ENCODE results near the gene VGLL1. TPM values are rescaled to one million over a fixed set of nuclear protein-coding genes. Genes with fewer than 3 reads are reported as not detected.

VGLL1 gene
- total RNA-seq, 1 donor from 2014 or later: 0.24 TPM

GRCh38 chrX:136597356-136597755, 65.3 kb downstream of the VGLL1 start:
- Mint-ChIP-seq H3K36me3 (ENCODE audit: insufficient read depth) (no peaks in the 10 kb centered on the region), H3K9me3 (ENCODE audit: low read depth) (peaks cover 30% of the 10 kb centered on the region), H3K4me1 (ENCODE audit: low read depth) (no peaks in the 10 kb centered on the region), H3K4me3 (ENCODE audit: low read depth) (no peak overlapping the region), H3K27me3 (no peaks in the 10 kb centered on the region), H3K27ac (no peak overlapping the region)
- no peak for TF ChIP-seq CTCF (IDR thresholded peaks at IDR 0.05; ENCODE audit: unreplicated experiment)
- no peak for DNase-seq (ENCODE audit: low spot score, unreplicated experiment)

- peaks cover 30% of the 10 kb centered on the region for H3K9me3 Mint-ChIP-seq (ENCODE audit: low read depth)
- DNase-seq (ENCODE audit: low spot score, unreplicated experiment): no peak
- no peak overlapping the region for H3K4me3 Mint-ChIP-seq (ENCODE audit: low read depth)
- no peaks in the 10 kb centered on the region for H3K27me3 Mint-ChIP-seq
- no peak for TF ChIP-seq CTCF (IDR thresholded peaks at IDR 0.05; ENCODE audit: unreplicated experiment)
- no peak overlapping the region for H3K27ac Mint-ChIP-seq
- no peaks in the 10 kb centered on the region for H3K4me1 Mint-ChIP-seq (ENCODE audit: low read depth)
- H3K36me3 Mint-ChIP-seq (ENCODE audit: insufficient read depth): no peaks in the 10 kb centered on the region
Measured at GRCh38 chrX:136597954-136598353, 65.9 kb downstream of the VGLL1 start.

GRCh38 chrX:136598631-136599030, 66.6 kb downstream of the VGLL1 start:
- no peaks in the 10 kb centered on the region for H3K4me1 Mint-ChIP-seq (ENCODE audit: low read depth)
- no peak for TF ChIP-seq CTCF (IDR thresholded peaks at IDR 0.05; ENCODE audit: unreplicated experiment)
- no peaks in the 10 kb centered on the region for H3K36me3 Mint-ChIP-seq (ENCODE audit: insufficient read depth)
- H3K27ac Mint-ChIP-seq: no peak overlapping the region
- H3K4me3 Mint-ChIP-seq (ENCODE audit: low read depth): no peak overlapping the region
- peaks cover 28% of the 10 kb centered on the region for H3K9me3 Mint-ChIP-seq (ENCODE audit: low read depth)
- no peak for DNase-seq (ENCODE audit: low spot score, unreplicated experiment)
- H3K27me3 Mint-ChIP-seq: no peaks in the 10 kb centered on the region

- H3K4me3 Mint-ChIP-seq (ENCODE audit: low read depth): no peak overlapping the region
- H3K36me3 Mint-ChIP-seq (ENCODE audit: insufficient read depth): no peaks in the 10 kb centered on the region
- H3K27me3 Mint-ChIP-seq: no peaks in the 10 kb centered on the region
- no peak for TF ChIP-seq CTCF (IDR thresholded peaks at IDR 0.05; ENCODE audit: unreplicated experiment)
- peaks cover 17% of the 10 kb centered on the region for H3K9me3 Mint-ChIP-seq (ENCODE audit: low read depth)
- no peak overlapping the region for H3K27ac Mint-ChIP-seq
- H3K4me1 Mint-ChIP-seq (ENCODE audit: low read depth): no peaks in the 10 kb centered on the region
- DNase-seq (ENCODE audit: low spot score, unreplicated experiment): no peak
Measured at GRCh38 chrX:136600059-136600458, 68.0 kb downstream of the VGLL1 start.

Small RNA genes lying within 50 kb of the gene (microRNA-seq; reads per million reads assigned to microRNA genes)
- gene MIR934 (ENCODE audit: borderline number of aligned reads, unreplicated experiment): 3.6 reads per million

Other genes starting within 250 kb of the VGLL1 start
- 2.7 and 3.9 TPM in 2 replicates for gene ADGRG4, start 231.3 kb upstream of the VGLL1 start, total RNA-seq
- gene BRS3, start 44.3 kb upstream of the VGLL1 start, total RNA-seq: 0.10 TPM in 1 of 2 replicates, not detected in the other
- gene HTATSF1, start 34.6 kb upstream of the VGLL1 start, total RNA-seq: 56.6 and 60.4 TPM in 2 replicates
- gene CD40LG, start 115.9 kb downstream of the VGLL1 start, total RNA-seq: not detected in 2 replicates
- 0.31 and 0.42 TPM in 2 replicates for gene ARHGEF6, start 248.7 kb downstream of the VGLL1 start, total RNA-seq